Measurements from ENCODE around the gene OPN5.

Gene OPN5

DNA sequence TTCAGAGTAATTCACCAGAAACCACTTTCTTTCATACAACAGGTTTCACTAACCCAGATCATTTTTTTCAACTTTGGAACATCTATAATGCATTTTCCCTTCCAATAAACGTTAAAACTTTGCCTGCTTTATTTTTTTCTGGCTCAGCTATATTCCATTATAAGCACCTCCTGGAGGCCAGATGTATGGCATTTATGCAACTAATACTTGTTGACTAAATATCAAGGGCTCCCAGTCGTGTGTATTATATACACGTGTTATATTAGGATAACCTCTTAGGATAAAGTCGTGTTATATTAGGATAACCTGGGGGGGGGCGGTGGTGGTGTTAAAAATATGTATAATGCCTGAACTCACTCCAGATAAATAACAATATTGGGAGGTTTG, 6.7 kb downstream of the OPN5 start:
- no peak for DNase-seq (ENCODE audit: low spot score)

DNA sequence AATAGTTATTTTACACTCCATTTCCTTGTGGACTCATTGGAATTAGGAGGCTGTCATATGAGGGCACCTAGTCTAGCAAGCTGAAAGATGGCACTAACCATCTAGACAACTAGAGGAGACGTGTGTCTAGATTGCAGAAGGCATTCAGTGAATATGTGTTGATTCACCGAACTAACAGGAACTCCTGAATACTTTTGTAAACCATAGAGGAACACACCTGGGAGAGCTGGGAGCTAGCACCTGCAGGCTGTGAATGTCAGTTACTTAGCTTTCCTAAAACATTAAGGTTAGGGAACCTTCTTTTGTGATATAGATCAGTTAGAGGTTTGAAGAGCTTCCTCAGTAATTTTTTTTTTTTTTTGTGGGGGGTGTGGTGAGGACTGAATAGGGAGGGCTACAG, 7.7 kb downstream of the OPN5 start:
- DNase-seq (ENCODE audit: low spot score) = no peak

DNA sequence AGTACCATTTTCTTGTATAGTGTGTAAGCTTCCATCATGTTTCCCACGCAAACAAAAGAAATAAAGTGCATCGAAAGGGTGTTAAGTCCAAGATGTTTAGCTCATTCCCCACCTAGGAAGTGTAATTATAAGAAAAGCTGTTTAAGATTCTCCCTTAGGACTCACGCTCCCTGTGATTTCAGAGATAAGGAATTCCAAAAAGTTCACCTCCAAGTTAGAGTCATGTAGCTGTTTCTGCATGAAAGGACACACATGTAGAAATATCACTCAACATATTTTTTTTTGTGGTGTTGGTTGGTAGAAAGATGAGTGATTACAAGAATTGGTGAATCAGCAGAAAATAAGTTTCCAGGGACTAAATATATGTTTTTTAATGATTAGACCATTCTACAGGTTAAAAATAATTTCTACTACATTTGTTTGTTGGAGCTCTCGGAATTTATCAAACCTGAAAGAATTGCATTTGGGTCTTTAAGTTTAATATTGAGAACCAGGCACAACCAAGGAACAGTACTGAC, 10.4 kb downstream of the OPN5 start:
- DNase-seq (ENCODE audit: low spot score) = no peak

DNA sequence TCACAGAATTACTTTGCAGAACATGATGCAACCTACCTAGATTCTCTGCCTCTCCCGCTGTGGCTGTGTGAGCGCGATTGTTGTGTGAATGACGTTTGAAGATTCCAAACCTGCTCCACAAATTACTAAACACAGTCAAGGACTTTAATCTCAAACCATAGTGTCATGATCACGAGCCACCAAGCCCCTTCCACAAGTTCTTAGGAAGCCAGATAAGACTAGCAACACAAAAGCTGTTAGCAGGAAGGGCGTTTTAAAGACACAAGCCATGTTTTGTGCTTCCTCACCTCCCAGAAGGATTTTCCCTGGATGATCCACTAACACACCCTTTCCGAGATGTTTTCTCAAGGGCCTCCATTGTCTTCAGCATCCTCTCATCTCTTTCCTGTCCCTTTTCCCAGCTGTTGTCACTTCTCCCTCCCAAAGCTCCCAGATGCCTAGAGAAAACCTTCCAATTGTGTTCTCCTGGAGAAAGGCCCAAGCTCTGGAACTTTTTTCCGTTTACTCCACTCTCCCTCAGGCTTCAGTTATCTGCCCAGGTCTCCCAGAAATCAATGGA, 12.8 kb downstream of the OPN5 start:
- no peak for DNase-seq (ENCODE audit: low spot score)

DNA sequence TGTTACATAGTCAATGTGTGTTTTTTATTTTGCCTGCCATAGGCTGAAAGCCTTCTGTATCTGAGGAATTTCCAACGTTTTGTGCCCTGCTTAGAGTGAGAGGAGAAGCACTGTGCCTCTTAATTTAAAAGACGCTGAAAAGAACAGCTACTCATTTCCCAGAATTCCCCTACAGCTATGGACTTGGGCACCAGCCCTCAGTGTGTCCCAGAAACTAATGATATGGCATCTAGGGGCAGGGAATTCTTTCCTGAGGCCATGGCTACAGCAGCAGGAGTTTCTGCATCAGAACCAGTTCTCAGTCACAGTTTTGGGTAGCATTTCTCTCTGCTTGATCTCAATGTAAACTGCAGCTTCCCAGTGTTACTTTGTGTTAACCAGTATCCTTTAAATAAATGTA, 20.2 kb downstream of the OPN5 start:
- no peak for DNase-seq (ENCODE audit: low spot score)

DNA sequence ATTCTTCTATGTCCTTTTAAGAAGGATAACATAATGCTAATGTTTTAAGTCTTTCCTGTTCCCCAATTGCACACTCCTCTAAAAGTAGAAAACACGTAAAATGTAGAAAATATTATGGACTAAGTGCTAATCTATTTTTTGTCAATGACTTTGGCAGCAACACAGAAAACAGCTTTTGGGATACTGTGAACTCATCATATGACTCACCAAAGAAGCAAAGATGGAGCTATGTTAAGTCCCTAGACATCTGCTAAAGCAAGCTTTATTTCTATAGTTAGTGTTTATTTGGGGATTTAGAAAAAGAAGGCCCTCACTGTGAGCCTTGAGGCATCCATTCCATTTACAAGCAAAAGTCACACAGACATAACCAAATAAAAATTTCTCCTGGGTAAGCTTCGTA, 23.0 kb downstream of the OPN5 start:
- DNase-seq (ENCODE audit: low spot score) = no peak

DNA sequence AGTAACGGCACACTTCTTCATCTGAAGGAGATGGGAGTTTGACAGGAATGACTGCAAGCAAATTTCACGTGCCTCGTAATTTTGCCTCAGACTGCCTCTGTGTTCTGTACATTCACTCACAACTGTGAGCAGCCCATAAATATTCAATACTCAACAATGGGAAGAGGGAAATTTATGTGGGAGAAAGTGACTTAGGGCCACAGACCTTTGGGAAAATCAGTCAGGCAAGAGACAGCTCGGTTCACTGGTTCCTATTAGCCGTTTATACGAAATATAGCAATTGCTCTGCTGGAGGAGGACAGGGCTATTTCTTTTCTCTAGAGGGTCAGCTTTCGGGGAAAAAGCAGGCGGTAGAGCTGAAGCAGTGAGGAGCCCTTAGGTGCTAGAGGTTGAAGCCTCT, 28.0 kb downstream of the OPN5 start:
- DNase-seq (ENCODE audit: low spot score) = no peak

DNA sequence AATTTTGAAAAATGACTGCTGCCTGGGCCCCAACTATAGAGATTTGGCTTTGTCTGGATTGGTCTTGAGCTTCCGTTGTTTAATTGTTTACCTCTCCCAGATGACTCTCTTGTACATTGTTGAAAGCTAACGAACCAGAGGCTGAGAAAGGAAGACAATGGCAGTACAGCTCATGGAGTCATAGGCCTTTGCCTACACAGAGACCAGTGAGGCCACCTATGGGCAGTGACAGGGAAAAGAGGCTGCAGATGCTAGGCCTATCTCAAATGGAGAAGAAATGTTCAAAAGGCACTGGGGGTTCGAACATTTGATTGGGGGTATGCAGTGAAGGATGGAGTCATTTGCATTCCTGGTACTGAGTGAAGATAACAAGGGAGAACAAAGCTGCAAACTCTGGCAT, 29.1 kb downstream of the OPN5 start:
- no peak for DNase-seq (ENCODE audit: low spot score)

DNA sequence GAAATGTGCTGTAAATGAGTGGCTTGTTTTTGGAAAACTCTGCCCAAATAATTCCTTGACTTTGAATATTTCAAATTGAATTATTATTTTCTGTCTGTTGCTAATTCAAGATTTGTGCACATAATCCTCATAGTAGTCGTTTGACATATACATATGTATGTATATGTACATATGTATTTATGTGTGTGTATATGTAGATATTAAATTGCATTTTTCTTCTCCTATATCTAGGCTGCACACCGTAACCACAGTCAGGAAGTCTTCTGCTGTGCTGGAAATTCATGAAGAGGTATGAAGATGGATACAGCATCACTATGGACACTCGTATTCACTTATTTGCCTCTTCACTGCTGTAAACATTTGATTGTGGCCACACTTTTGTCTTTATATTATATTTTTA, 29.6 kb downstream of the OPN5 start:
- no peak for DNase-seq (ENCODE audit: low spot score)

DNA sequence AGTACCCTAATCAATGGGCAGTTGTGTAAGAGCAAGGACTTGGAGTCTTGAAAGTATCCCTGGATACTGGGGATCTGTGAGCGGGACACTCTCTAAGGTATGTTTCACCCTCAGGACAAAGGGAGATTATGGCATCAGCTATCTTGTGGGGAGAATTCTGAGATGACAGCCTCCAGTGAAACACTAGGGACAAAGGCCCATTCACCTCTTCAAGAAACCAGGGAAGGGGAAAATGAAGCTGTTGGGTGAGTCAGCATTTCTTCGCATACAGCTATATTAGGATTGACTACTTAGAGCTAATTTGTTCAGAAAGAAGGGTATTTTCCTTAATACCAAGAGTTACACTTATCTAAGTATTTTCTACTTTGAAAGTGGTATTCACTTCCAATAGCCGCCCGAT, 35.9 kb downstream of the OPN5 start:
- DNase-seq (ENCODE audit: low spot score) = no peak

DNA sequence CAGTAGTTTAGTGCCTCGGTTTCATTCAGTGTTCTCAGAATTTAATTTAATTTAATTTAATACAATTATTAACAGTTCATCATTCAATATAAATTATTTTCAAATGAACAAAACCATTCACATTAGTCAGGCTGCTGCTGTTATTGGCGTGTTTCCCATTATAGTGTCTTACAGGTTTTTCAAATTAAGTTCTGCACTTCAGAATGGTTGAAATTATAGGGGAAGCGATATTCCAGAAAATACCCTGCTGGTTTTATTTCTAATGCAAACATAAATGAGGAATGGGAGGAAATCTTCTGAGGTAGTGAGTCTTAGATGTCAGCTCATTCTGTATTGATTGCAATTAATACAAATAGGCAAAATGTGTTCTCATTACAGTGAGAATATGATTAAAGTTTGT, 37.6 kb downstream of the OPN5 start:
- no peak for DNase-seq (ENCODE audit: low spot score)

DNA sequence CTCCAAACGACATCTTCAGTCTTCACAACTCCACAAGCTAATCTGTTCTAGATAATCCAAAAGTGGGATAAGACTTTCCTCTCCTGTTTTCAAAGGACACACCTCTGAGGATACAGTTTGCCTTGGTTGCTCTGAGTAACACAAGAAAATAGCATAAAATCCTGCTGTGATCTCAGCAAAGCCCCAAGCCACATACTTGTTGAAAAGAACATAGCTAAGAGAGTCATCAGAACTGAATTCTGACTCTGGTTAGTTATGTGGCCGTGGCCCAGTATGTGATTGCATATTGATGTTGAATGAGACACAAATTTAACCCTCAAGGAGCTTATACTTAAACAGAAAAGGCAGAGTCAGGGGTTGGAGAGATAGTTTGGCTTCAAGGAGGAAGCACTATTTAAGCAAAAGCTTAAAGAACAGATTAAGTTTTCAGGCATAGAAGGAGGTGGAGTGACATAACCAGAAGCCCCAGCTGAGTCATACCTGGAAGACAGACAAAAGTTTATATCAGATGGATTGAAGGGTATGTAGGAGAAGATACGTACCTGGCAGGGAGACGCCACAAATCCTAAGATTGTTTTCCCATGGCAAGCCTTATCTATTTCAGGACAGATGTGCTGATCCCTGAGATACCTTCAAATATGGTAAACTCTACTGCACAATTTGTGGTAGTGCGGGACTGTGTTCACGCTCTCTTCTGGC, 41.2 kb downstream of the OPN5 start:
- no peak for DNase-seq (ENCODE audit: low spot score)

DNA sequence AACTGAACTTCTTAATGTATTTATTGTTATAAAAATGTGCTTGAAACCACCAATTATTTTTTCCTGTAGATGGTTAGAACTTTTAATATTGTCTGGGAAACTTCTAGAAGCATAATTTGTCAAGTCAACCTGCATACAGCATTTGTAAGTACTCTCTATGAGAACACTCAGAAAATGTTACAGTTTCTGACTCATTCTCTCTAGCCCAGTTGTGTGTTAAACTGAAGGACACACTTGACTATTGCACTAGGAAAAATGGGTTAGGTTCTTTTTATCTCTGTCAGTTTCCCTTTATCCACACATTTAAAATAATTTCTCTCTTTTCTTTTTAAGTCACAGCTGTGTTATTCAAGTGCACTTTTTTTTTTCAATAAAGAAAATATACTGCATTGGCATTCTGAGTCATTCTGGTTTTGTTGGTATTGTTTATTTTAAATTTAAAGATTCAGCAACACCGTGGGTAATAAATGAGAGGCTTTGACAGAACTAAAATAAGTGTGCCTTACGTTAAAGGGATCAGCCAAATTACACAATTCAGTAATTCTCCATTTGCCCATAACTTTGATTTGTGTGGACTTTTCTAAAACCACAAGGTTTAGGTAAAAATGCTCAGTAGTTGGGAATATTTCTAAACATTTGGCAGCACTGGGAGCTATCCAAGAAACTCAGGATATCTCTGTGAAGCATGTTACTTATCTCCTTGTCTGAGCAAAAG, 50.7 kb downstream of the OPN5 start:
- no peak for DNase-seq (ENCODE audit: low spot score)

DNA sequence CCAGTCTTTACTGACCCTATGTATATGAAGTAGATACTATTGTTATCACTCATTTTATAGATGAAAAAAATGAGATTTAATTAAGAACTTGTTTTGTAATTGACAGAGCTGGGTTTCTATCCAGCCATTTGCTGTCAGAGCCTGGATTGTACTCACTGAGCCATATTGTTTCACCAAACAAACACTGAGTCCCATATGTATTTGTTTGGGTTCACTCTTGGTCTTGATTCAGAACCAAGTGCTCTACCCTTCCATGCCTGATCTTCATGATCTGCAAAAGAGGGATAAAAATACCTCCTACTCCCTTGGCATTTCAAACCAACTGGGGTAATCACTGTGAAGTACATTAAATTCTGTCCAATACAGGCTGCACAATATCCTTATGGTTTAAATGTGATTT, 52.4 kb downstream of the OPN5 start:
- DNase-seq (ENCODE audit: low spot score) = no peak

DNA sequence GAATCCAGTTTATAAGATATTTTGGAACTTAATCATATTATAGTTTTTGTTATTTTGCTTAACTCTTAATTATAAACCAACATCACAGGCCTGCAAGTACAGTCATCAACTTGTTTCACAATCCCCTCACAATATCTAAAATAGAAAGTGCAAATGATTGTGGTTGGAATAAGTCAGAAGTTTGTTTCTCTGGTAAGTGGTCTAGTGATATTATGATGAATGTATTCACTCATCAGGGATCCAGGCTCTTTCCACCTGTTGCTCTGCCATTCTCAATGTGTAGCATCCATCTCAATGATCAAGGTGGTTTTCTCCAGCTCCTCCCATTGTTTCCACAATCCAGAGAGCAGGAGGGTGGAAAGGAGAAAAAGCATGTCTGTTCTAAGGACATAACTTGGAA, 54.2 kb downstream of the OPN5 start:
- DNase-seq (ENCODE audit: low spot score) = no peak

DNA sequence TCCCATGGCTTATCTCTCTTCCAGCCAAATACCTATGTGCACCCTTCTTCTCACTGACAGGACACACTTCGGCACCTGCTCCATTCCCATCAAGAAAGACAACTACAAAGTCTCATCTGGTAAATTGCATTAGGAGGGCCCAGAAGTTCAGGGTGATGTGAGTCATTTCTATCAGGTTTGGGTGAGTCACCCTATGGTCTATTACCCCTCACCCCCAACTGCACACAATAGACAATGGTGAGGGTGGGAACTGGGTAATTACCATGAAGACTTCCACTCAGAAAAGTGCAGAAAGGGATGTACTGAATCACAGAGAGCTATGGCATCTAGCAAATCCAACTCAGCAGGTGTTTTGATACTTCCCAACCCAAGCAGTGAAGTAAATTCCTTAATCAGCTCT, 54.8 kb downstream of the OPN5 start:
- no peak for DNase-seq (ENCODE audit: low spot score)

DNA sequence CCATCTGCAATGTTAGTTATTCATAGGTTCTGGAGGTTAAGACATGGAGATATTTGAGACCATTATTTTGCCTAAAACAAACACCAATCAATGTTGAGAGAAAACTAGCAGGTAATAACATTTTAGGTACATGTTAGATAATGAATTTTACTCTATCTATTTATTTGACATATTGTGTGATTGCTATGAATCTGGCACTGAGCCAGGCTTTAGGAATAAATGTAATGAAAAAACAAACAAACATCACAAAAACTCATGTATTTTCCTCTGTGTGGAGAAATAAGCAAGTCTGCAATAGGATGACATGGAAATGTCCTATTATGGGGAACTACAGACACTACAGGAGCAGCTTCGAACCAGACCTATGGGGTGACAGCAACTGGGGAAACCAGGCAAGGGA, 57.8 kb downstream of the OPN5 start:
- DNase-seq (ENCODE audit: low spot score) = no peak

DNA sequence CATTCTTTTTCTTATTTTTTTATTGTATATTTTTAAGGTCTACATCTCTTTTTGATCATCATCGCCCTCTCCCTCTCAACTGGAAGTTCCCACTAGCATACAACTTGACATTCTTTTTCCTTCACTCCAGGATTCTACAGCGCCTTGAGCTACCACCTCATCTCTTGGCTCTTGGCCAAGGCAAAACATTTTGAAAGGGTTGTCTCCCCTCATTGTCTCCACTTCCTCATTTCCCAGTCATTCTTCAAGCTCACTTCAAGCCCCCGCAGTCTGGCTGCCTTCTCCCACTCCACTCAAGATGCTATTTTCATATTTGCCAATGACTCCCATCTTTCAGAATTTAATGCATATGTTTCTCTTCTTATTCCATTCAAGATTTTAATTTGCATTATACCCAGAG, 63.0 kb downstream of the OPN5 start:
- DNase-seq (ENCODE audit: low spot score) = no peak

DNA sequence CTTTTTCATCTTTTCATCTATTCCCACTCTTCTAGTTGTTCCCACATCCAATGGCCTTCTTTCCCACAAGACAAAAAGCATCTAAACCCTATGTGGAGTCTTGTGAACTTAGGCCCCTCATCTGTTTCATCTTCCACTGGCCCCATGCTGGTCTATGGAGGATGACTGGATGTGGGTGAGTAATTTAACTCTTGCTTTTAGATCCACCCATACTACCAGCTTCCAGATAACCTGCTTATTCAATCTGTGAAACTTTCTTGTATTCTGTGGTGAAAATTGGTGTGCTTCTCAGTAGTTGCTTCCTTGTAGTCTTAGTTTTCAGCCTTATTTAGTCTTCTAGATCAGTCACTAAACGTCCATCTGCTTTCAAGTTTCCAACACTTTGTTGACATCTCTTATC, 64.9 kb downstream of the OPN5 start:
- DNase-seq (ENCODE audit: low spot score) = no peak

DNA sequence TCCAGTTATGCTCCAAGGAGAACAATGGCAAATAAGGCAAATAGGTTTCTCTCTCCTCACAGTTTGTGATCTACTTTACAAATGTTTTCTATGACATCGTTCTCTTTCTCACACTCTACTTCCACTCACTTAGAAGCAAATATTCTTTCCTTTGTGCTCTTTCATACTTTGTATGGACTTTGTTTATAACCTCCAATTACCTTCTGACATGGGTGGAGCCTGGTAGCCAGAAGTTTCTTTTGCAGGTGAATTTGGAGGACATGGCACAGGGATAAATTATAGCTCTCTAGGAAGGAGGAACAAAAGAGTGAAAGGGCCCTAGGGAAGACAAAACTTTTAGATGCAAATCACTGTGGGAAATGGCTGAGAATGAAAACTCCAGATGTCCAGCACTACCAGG, 69.3 kb downstream of the OPN5 start:
- no peak for DNase-seq (ENCODE audit: low spot score)

DNA sequence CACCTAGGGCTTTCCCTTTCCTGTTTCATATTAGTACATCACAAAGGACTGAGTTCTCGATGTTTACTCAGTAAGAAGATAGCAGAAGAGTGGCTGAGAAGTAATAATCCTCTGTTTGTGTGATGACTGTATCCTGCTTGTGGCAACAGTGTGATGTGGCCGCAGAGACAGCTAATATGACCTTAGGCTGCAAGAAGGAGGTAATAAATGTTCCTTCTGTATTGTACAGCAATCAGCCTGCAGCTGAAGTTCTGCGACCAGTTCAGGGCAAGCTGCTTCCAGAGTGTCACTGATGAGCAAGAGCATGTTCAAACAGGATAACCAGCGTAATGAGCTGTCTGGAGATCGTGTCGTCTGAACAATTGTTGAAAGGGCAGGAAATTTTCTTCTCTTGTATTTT, 70.9 kb downstream of the OPN5 start:
- DNase-seq (ENCODE audit: low spot score) = no peak

DNA sequence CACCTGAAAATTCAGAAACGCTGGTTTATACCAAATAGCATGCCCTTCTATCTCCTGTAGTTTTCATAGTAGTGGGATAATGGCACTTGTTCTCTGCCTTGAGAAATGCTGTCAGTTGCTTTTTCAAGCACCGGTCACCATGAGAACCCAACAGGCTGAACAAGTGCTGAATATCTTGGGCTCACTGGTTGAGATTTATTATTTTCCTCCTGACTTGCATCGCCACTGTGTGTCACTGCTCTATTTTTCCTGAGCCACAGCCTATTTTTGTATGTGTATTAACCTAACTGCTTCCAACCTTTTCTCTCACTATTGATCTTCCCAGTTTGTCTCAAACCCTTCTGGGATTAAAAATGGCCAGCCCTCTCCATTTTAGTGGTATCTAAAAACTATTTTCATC, 71.9 kb downstream of the OPN5 start:
- DNase-seq (ENCODE audit: low spot score) = no peak

DNA sequence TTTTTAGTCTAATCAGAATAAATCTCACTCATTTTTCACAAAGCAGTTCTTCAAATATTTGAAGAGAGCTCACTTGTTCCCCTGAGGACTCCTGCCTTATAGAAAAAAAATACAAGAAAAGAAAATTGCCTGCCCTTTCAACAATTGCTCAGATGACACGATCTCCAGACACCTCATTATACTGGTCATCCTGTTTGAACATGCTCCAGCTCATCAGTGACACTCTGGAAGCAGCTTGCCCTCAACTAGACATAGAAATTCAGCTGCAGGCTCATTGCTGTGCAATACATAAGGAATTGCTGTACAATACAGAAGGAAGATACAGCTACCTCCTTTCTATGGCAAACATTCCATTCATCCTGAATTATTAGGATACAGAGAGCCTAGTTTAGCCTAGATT, 73.1 kb downstream of the OPN5 start:
- no peak for DNase-seq (ENCODE audit: low spot score)

DNA sequence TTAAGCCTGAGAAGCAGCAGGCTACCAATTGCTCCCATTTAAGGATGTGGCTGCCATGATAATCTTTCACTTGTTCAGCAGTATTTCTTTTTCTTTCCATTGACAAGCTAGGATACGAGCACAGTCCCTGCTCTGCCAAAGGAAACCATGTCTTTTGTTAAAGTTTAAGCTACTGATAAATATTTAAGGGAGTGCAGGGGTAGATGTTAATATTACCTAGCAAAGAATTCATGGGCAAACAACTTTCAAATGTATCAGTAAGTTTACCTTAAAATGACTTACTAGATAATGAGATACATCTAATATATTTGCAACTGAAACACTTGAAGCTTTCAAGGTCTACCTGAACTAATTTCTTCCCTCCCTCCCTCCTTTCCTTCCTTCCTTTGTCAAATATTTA, 77.3 kb downstream of the OPN5 start:
- no peak for DNase-seq (ENCODE audit: low spot score)

Measured in LoVo (cell line).